GM12878 (cell line): ENCODE measurements around the gene COL23A1. TPM values are rescaled to one million over a fixed set of nuclear protein-coding genes. Genes with fewer than 3 reads are reported as not detected.

ENCODE experiments used
- ATAC-seq: fragments of 200-7000 bp; cut with Tn5 transposase; 3 replicates; pipeline ENCODE4 v1.9.1; 2020; ENCODE audit warnings: mild to moderate bottlenecking, moderate library complexity
- BruUV-seq: library from RNA; stranded (reverse); fragments of 400-500 nt; replicated peaks from 2 replicates; lab custom pipeline; 2021; lab: Mats Ljungman, UMichigan
- CTCF ChIA-PET: fragments of 300-600 bp; sonication (Branson Sonifier 250); formaldehyde crosslinking; extraction: SDS; loops from one replicate; lab custom pipeline; 2021; ENCODE audit warnings: inconsistent platforms; lab: Yijun Ruan, JAX
- POLR2A ChIA-PET: fragments of 350-600 bp; formaldehyde crosslinking; extraction: SDS; loops from one replicate; lab custom pipeline; 2021; ENCODE audit warnings: inconsistent platforms; lab: Charles Lee
- RAD21 ChIA-PET: fragments of 300-600 bp; sonication (Branson Sonifier 250); formaldehyde crosslinking; loops from one replicate; lab custom pipeline; 2023; ENCODE audit warnings: antibody characterized with exemption; ENCODE audit not compliant: unreplicated experiment; lab: Charles Lee
- SMC1A ChIA-PET: fragments of 300-600 bp; sonication (Branson Sonifier 250); formaldehyde crosslinking; loops from one replicate; lab custom pipeline; 2023; ENCODE audit not compliant: unreplicated experiment, uncharacterized antibody; lab: Charles Lee
- DNase-seq: peaks from one replicate; pipeline ENCODE4 v3.0.0-alpha.2; 2011; ENCODE audit warnings: low read depth, low spot score
- FAIRE-seq: peaks from 3 replicates; lab custom pipeline; 2011; peaks lifted over from hg19 to GRCh38; lab: Jason Lieb, UNC
- H2AFZ ChIP-seq: 2 replicates; pipeline ENCODE4 v1.6.0; 2011; ENCODE audit warnings: low read depth, low read length, control low read depth; ENCODE audit not compliant: control insufficient read depth
- H3K27ac ChIP-seq: 2 replicates; pipeline ENCODE4 v1.5.1; 2011; ENCODE audit warnings: control low read depth; ENCODE audit not compliant: control insufficient read depth, insufficient read depth
- H3K27me3 ChIP-seq, 2 experiments: replicated peaks in 1 of 2; 2 replicates each; pipeline versions ENCODE4 v1.6.0 to v1.6.1; 2011; ENCODE audit warnings: low read length in 1 of 2; ENCODE audit not compliant: control insufficient read depth in 2 of 2, insufficient read depth in 2 of 2
- H3K36me3 ChIP-seq, 2 experiments: 2 replicates each; pipeline ENCODE4 v1.5.1; 2011; ENCODE audit warnings: low read length in 1 of 2; ENCODE audit not compliant: control insufficient read depth in 2 of 2, insufficient read depth in 2 of 2
- H3K4me1 ChIP-seq: 2 replicates; pipeline ENCODE4 v1.6.1; 2011; ENCODE audit warnings: mild to moderate bottlenecking, low read length, moderate library complexity, mixed read lengths; ENCODE audit not compliant: control insufficient read depth, insufficient read depth
- H3K4me2 ChIP-seq: 2 replicates; pipeline ENCODE4 v1.6.0; 2011; ENCODE audit warnings: control low read depth; ENCODE audit not compliant: control insufficient read depth, insufficient read depth
- H3K4me3 ChIP-seq: fragments of 200-600 bp; sonication (generic); 2 replicates; pipeline ENCODE4 v1.5.1; 2016
- H3K79me2 ChIP-seq: 2 replicates; pipeline ENCODE4 v1.6.0; 2011; ENCODE audit warnings: low read length; ENCODE audit not compliant: control insufficient read depth, insufficient read depth
- H3K9ac ChIP-seq: 2 replicates; pipeline ENCODE4 v1.8.0; 2011; ENCODE audit warnings: low read length, control low read depth, mixed read lengths; ENCODE audit not compliant: control insufficient read depth, insufficient read depth
- H3K9me3 ChIP-seq: replicated peaks from 3 replicates; pipeline ENCODE4 v1.5.1; 2011; ENCODE audit warnings: mild to moderate bottlenecking, low read length; ENCODE audit not compliant: control insufficient read depth, insufficient read depth
- H4K20me1 ChIP-seq: 2 replicates; pipeline ENCODE4 v1.6.0; 2011; ENCODE audit not compliant: control insufficient read depth, insufficient read depth
- HDAC2 ChIP-seq: fragments of 200-600 bp; sonication (generic); IDR thresholded peaks from 2 replicates; pipeline ENCODE4 v1.6.1; 2017
- MEF2B ChIP-seq: fragments of 450-650 bp; IDR thresholded peaks from 2 replicates; pipeline ENCODE4 v1.6.1; 2018; ENCODE audit warnings: mild to moderate bottlenecking, moderate library complexity; ENCODE audit not compliant: partially characterized antibody, poor library complexity, severe bottlenecking
- ZNF687 ChIP-seq: fragments of 450-650 bp; IDR thresholded peaks from 2 replicates; pipeline ENCODE4 v1.6.1; 2017; ENCODE audit warnings: mild to moderate bottlenecking, moderate library complexity
- WGBS: methylation state at CpG from one replicate; pipeline ENCODE4 v1.1.6; 2016; ENCODE audit warnings: low lambda C conversion rate; ENCODE audit not compliant: insufficient replicate concordance, insufficient coverage; ENCODE audit errors: missing lambda C conversion rate; 5-methylcytosine and 5-hydroxymethylcytosine counted together
- in situ Hi-C: fragments of 300-500 bp; cut with MboI; formaldehyde crosslinking; loops from 9 replicates; pipeline ENCODE4 v1.14.3; 2018; ENCODE audit warnings: mixed read lengths
- intact Hi-C: fragments of 100-400 bp; cut with micrococcal nuclease; formaldehyde crosslinking; loops from one replicate; pipeline ENCODE4 v1.14.2; 2022; ENCODE audit not compliant: unreplicated experiment
- polyA plus RNA-seq, 11 experiments: library from polyadenylated mRNA; depleted of rRNA in 4 of 11; unstranded in 6 of 11; stranded (reverse) in 5 of 11; fragments of >200 nt; fragmentation: Nextera tagmentation in 4 of 11; fragmentation: Illumina TruSeq in 1 of 11; extraction: Ambion mirVana in 4 of 11; extraction: Trizol in 1 of 11; gene quantifications; 1 replicate in 1 of 11; 2 replicates in 10 of 11; pipeline versions ENCODE4 v1.2.1 to v1.2.3, GENCODE V29; 2011 to 2016; ENCODE audit warnings: inconsistent platforms in 2 of 11, missing spikeins in 2 of 11, low read depth in 1 of 11
- total RNA-seq, 4 experiments: library from RNA; depleted of rRNA in 3 of 4; stranded (reverse); fragments of >200 nt in 3 of 4; fragmentation: Illumina TruSeq in 1 of 4; extraction: Trizol in 1 of 4; gene quantifications; 2 replicates each; pipeline versions ENCODE4 v1.2.1 to v1.2.3, GENCODE V29; 2013 to 2021
- TF ChIP-seq, protein P1 (sequence below): IDR thresholded peaks from 2 replicates; pipeline ENCODE4 v1.6.1; 2012; ENCODE audit warnings: mild to moderate bottlenecking, low read depth, low read length

The COL23A1 gene
- total and polyA plus RNA-seq, 10 of the 15 experiments (the other 5 are each of a cell fraction or from before 2014, with no cell fraction given) = 0.03 to 0.83 (median 0.09) TPM; not detected in 5

- Histone ChIP-seq H3K27me3 (no peaks in the 10 kb centered on the region), H3K79me2 (peaks cover 46% of the 10 kb centered on the region), H3K4me2 (peak overlapping the region; percentile 90), H4K20me1 (no peaks in the 10 kb centered on the region), H3K36me3 (peaks cover 0 to 3% of the 10 kb centered on the region in 2 experiments; a peak in 2 of 4 replicates), H2AFZ (peak overlapping the region; percentile 91), H3K9ac (peak overlapping the region; percentile 52), H3K9me3 (no peaks in the 10 kb centered on the region; the same call in 2 of the 3 replicates), H3K4me1 (no peaks in the 10 kb centered on the region), H3K4me3 (peak overlapping the region; percentile 62)
- peak; percentile 19; the same call in 2 of the 3 replicates for ATAC-seq
- CTCF ChIA-PET = no interaction called here
- BruUV-seq = no TSS peak
- RAD21 ChIA-PET = no interaction called here
- intact Hi-C loops = loop anchor here (10.0 kb wide), 2 partner anchors 228 to 928 kb away; partner anchors contain the start of genes RUFY1 and ZNF354B
- POLR2A ChIA-PET = interaction anchor here (0.8 to 1.4 kb wide), 2 partner anchors 11 to 103 kb away, joined by 3 to 5 read pairs; partner anchors contain the start of gene ZNF354A
- SMC1A ChIA-PET = interaction anchor here (1.3 kb wide), 1 partner anchor 11 kb away, joined by 4 read pairs; no protein-coding TSS in a partner anchor
- FAIRE-seq = no peak
- TF ChIP-seq ZNF687 (peak; percentile 18; the same call in 1 of the 2 replicates), HDAC2 (no peak), MEF2B (peak; percentile 47)
- TF ChIP-seq, protein P1, sequence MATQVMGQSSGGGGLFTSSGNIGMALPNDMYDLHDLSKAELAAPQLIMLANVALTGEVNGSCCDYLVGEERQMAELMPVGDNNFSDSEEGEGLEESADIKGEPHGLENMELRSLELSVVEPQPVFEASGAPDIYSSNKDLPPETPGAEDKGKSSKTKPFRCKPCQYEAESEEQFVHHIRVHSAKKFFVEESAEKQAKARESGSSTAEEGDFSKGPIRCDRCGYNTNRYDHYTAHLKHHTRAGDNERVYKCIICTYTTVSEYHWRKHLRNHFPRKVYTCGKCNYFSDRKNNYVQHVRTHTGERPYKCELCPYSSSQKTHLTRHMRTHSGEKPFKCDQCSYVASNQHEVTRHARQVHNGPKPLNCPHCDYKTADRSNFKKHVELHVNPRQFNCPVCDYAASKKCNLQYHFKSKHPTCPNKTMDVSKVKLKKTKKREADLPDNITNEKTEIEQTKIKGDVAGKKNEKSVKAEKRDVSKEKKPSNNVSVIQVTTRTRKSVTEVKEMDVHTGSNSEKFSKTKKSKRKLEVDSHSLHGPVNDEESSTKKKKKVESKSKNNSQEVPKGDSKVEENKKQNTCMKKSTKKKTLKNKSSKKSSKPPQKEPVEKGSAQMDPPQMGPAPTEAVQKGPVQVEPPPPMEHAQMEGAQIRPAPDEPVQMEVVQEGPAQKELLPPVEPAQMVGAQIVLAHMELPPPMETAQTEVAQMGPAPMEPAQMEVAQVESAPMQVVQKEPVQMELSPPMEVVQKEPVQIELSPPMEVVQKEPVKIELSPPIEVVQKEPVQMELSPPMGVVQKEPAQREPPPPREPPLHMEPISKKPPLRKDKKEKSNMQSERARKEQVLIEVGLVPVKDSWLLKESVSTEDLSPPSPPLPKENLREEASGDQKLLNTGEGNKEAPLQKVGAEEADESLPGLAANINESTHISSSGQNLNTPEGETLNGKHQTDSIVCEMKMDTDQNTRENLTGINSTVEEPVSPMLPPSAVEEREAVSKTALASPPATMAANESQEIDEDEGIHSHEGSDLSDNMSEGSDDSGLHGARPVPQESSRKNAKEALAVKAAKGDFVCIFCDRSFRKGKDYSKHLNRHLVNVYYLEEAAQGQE = no peak
- TF ChIP-seq, all 136 proteins: peak for 2
- in situ Hi-C loops = loop anchor here (10.0 kb wide), 1 partner anchor 918 kb away; no protein-coding TSS in a partner anchor
- DNase-seq = no peak
- WGBS = 9% methylated on average over 14 of the region's 20 CpGs
- H3K27ac ChIP-seq = peak overlapping the region; percentile 13; the same call in 1 of the 2 replicates
Observed at GRCh38 chr5:178627259-178627598, 37.0 kb upstream of the COL23A1 start.
